PC-3 (cell line): ENCODE results near the gene ZNF365. TPM values are rescaled to one million over a fixed set of nuclear protein-coding genes. Genes with fewer than 3 reads are reported as not detected.

ENCODE experiments used
- ATAC-seq: fragments of 200-7000 bp; cut with Tn5 transposase; 2 replicates; pipeline ENCODE4 v1.9.1; 2020; ENCODE audit warnings: mild to moderate bottlenecking, moderate library complexity
- BruUV-seq: library from RNA; stranded (reverse); fragments of 400-500 nt; replicated peaks from 2 replicates; lab custom pipeline; 2021; lab: Mats Ljungman, UMichigan
- CTCF ChIA-PET: fragments of 300-600 bp; sonication (Branson Sonifier 250); formaldehyde crosslinking; loops from one replicate; lab custom pipeline; 2022; ENCODE audit warnings: antibody characterized with exemption; lab: Charles Lee
- POLR2A ChIA-PET: fragments of 300-600 bp; sonication (Branson Sonifier 250); formaldehyde crosslinking; loops from one replicate; lab custom pipeline; 2022; ENCODE audit warnings: antibody characterized with exemption; ENCODE audit not compliant: unreplicated experiment; lab: Charles Lee
- DNase-seq: peaks from one replicate; pipeline ENCODE4 v3.0.0-alpha.2; 2015
- H2AFZ ChIP-seq: fragments of 300-600 bp; sonication (generic); 2 replicates; pipeline ENCODE4 v1.6.0; 2016; ENCODE audit warnings: antibody characterized with exemption, low read length
- H3F3A ChIP-seq: fragments of 300-600 bp; sonication (generic); one replicate; pipeline ENCODE4 v1.6.0; 2017; ENCODE audit warnings: antibody characterized with exemption, low read length, control low read depth, mild to moderate bottlenecking; ENCODE audit not compliant: unreplicated experiment
- H3K27ac ChIP-seq: fragments of 300-600 bp; sonication (generic); 2 replicates; pipeline ENCODE4 v1.5.1; 2016; ENCODE audit warnings: mild to moderate bottlenecking, low read length
- H3K27me3 ChIP-seq: fragments of 300-600 bp; sonication (generic); 2 replicates; pipeline ENCODE4 v1.6.1; 2016; ENCODE audit warnings: low read length, mixed read lengths
- H3K36me3 ChIP-seq: fragments of 300-600 bp; sonication (generic); 2 replicates; pipeline ENCODE4 v1.6.1; 2016; ENCODE audit warnings: low read depth, mixed run types, low read length, mixed read lengths
- H3K4me1 ChIP-seq: fragments of 300-600 bp; sonication (generic); 2 replicates; pipeline ENCODE4 v1.5.1; 2016; ENCODE audit warnings: low read length; ENCODE audit not compliant: insufficient read depth
- H3K4me2 ChIP-seq: fragments of 300-600 bp; sonication (generic); 2 replicates; pipeline ENCODE4 v1.6.0; 2016; ENCODE audit warnings: low read length
- H3K4me3 ChIP-seq: fragments of 300-600 bp; sonication (generic); 2 replicates; pipeline ENCODE4 v1.5.1; 2016; ENCODE audit warnings: mild to moderate bottlenecking, low read length, mixed read lengths
- H3K79me2 ChIP-seq: fragments of 300-600 bp; sonication (generic); 2 replicates; pipeline ENCODE4 v1.6.1; 2017; ENCODE audit warnings: low read length, mixed read lengths
- H3K9ac ChIP-seq: fragments of 300-600 bp; sonication (generic); 2 replicates; pipeline ENCODE4 v1.6.0; 2016; ENCODE audit warnings: mild to moderate bottlenecking, low read length
- H3K9me2 ChIP-seq: fragments of 300-600 bp; sonication (generic); replicated peaks from 2 replicates; pipeline ENCODE4 v1.6.1; 2016; ENCODE audit warnings: mixed run types, low read length, mixed read lengths
- H3K9me3 ChIP-seq: fragments of 300-600 bp; sonication (generic); 2 replicates; pipeline ENCODE4 v1.6.1; 2016; ENCODE audit warnings: low read length, mixed read lengths
- H4K20me1 ChIP-seq: fragments of 300-600 bp; sonication (generic); 2 replicates; pipeline ENCODE4 v1.6.1; 2016; ENCODE audit warnings: low read length, mixed read lengths
- EZH2 ChIP-seq: fragments of 300-600 bp; sonication (generic); IDR thresholded peaks from one replicate; pipeline ENCODE4 v1.6.1; 2017; ENCODE audit warnings: antibody characterized with exemption, mild to moderate bottlenecking, low read length; ENCODE audit not compliant: unreplicated experiment
- EZH2phosphoT487 ChIP-seq: fragments of 300-600 bp; sonication (generic); IDR thresholded peaks from 2 replicates; pipeline ENCODE4 v1.6.1; 2018; ENCODE audit warnings: mild to moderate bottlenecking, antibody characterized with exemption, low read length, borderline replicate concordance
- intact Hi-C: fragments of 100-400 bp; cut with micrococcal nuclease; formaldehyde crosslinking; loops from 2 replicates; pipeline ENCODE4 v1.9.0; 2023
- total RNA-seq: library from RNA; depleted of rRNA; stranded (reverse); fragments of >200 nt; gene quantifications from 2 replicates; pipeline ENCODE4 v1.2.3, GENCODE V29; 2014
- TF ChIP-seq, protein P1 (sequence below): fragments of 300-600 bp; sonication (generic); conservative IDR thresholded peaks from 2 replicates; pipeline ENCODE4 v1.5.1; 2017; ENCODE audit warnings: antibody characterized with exemption, low read depth, mild to moderate bottlenecking, low read length

ZNF365 gene
- total RNA-seq, 1 experiment from 2014 or later, result 20.2 TPM

DNA sequence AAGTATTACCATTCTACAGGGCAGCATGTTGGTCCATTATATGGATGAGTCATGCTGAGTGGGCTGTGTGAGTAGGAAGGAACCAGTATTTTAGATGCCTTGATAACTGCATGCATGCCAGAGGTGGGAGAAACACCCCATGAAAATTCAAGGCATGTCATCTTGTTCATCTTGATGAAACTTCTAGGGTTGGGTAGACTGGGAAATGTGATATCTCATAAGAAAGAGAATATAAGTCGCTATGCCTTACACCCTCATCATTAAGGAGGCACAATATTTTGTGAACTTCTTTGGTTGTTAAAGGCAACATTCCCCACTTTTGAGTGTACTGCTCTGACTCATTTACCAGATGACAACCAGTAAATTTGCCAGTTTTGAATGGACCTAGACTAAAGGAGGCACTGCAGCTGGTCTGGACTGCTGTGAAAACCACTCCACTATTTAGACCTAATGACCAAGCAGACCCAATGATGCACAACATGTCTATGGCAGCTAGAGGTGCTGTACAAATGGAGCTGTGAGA lies 48.0 kb downstream of the ZNF365 start:
- H3K9ac ChIP-seq, result no peak overlapping the region
- no peaks in the 10 kb centered on the region for H3K9me3 ChIP-seq
- ChIA-PET CTCF (interaction anchor here (1.1 kb wide), 1 partner anchor 11 kb away, joined by 4 read pairs; no protein-coding TSS in a partner anchor), POLR2A (no interaction called here)
- no peak overlapping the region for H2AFZ ChIP-seq
- DNase-seq (peak; percentile 94), ATAC-seq (peak; percentile 69)
- H3K4me2 ChIP-seq, result peak overlapping the region; percentile 1
- H3F3A ChIP-seq, result no peaks in the 10 kb centered on the region
- H3K27ac ChIP-seq, result peak overlapping the region; percentile 4
- H3K36me3 ChIP-seq, result no peaks in the 10 kb centered on the region
- intact Hi-C loops, result loop anchor here (5.0 kb wide), 1 partner anchor 175 kb away; no protein-coding TSS in a partner anchor
- no TSS peak for BruUV-seq
- H3K79me2 ChIP-seq, result no peaks in the 10 kb centered on the region
- H3K9me2 ChIP-seq, result no peaks in the 10 kb centered on the region
- TF ChIP-seq, protein P1, sequence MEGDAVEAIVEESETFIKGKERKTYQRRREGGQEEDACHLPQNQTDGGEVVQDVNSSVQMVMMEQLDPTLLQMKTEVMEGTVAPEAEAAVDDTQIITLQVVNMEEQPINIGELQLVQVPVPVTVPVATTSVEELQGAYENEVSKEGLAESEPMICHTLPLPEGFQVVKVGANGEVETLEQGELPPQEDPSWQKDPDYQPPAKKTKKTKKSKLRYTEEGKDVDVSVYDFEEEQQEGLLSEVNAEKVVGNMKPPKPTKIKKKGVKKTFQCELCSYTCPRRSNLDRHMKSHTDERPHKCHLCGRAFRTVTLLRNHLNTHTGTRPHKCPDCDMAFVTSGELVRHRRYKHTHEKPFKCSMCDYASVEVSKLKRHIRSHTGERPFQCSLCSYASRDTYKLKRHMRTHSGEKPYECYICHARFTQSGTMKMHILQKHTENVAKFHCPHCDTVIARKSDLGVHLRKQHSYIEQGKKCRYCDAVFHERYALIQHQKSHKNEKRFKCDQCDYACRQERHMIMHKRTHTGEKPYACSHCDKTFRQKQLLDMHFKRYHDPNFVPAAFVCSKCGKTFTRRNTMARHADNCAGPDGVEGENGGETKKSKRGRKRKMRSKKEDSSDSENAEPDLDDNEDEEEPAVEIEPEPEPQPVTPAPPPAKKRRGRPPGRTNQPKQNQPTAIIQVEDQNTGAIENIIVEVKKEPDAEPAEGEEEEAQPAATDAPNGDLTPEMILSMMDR, result peak; percentile 51; the same call in 1 of the 2 replicates
- no peak for TF ChIP-seq EZH2phosphoT487
- no peaks in the 10 kb centered on the region for H3K27me3 ChIP-seq
- no peaks in the 10 kb centered on the region for H4K20me1 ChIP-seq
- no peak overlapping the region for H3K4me3 ChIP-seq
- peaks cover 26% of the 10 kb centered on the region for H3K4me1 ChIP-seq

DNA sequence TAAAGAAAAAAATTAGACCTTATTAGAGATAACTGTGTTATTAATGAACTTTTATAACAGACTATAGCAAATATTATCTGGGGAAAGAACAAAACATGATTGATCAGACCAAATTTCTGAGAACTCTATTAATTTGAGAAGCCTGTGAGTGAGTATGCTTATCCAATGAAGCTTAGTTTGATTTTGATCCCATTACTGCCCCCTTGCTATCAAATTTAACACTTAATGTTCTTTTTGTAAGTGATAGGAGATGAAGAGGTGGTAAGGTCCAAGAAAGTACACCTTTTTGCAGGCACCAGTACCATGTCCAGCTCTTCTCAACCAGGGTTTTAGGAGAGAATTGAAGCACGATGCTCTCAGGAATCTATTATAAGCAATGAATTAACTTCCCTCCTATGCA lies 49.9 kb downstream of the ZNF365 start:
- no peak for ATAC-seq
- H3K9me3 ChIP-seq, result no peaks in the 10 kb centered on the region
- CTCF ChIA-PET, result interaction anchor here (0.6 to 1.7 kb wide), 5 partner anchors 10 to 159 kb away, joined by 3 to 10 read pairs (median 4); partner anchors contain the start of gene RTKN2
- H3K9me2 ChIP-seq, result no peaks in the 10 kb centered on the region
- no peaks in the 10 kb centered on the region for H3K36me3 ChIP-seq
- TF ChIP-seq EZH2, result no peak
- TF ChIP-seq, protein P1, result peak; percentile 76
- H3K4me2 ChIP-seq, result no peak overlapping the region
- no TSS peak for BruUV-seq
- H4K20me1 ChIP-seq, result no peaks in the 10 kb centered on the region
- H3F3A ChIP-seq, result no peaks in the 10 kb centered on the region
- no peak overlapping the region for H3K4me3 ChIP-seq
- H3K27me3 ChIP-seq, result no peaks in the 10 kb centered on the region
- no peaks in the 10 kb centered on the region for H3K79me2 ChIP-seq
- H3K9ac ChIP-seq, result no peak overlapping the region
- peaks cover 26% of the 10 kb centered on the region for H3K4me1 ChIP-seq
- intact Hi-C loops, result loop anchor here (1.0 to 5.0 kb wide), 3 partner anchors 159 to 385 kb away; no protein-coding TSS in a partner anchor
- H2AFZ ChIP-seq, result no peak overlapping the region
- H3K27ac ChIP-seq, result no peak overlapping the region
- peak; percentile 64 for DNase-seq
- POLR2A ChIA-PET, result no interaction called here

DNA sequence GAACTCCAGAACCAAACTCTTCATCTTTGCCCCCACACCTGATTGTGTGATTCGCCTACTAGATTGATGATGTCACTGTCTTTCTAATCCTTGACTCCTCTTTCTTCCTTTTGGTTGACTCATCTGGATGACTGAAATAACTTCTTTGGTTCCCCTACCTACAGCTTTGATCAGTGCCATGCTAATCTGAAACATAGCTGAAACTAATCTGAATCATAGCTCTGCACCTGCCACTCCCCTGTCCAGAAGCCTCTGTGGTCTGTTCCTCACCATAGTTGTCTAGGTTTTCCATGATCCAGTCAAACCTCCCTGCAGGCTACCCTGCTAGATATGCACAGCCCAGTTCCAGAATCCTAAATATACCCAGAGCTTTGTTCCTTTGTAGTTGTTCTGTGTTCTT lies 51.9 kb downstream of the ZNF365 start:
- ChIA-PET CTCF (interaction anchor here (0.5 to 1.2 kb wide), 2 partner anchors 12 to 134 kb away, joined by 3 to 4 read pairs; no protein-coding TSS in a partner anchor), POLR2A (no interaction called here)
- H2AFZ ChIP-seq, result no peak overlapping the region
- no peaks in the 10 kb centered on the region for H4K20me1 ChIP-seq
- no peaks in the 10 kb centered on the region for H3K79me2 ChIP-seq
- H3K27me3 ChIP-seq, result no peaks in the 10 kb centered on the region
- no peaks in the 10 kb centered on the region for H3K36me3 ChIP-seq
- no TSS peak for BruUV-seq
- H3K4me1 ChIP-seq, result peaks cover 26% of the 10 kb centered on the region
- H3K4me2 ChIP-seq, result peak overlapping the region; percentile 1; the same call in 1 of the 2 replicates
- H3K9me3 ChIP-seq, result no peaks in the 10 kb centered on the region
- ATAC-seq (peak; percentile 65), DNase-seq (peak; percentile 93)
- no peak overlapping the region for H3K4me3 ChIP-seq
- TF ChIP-seq EZH2 (no peak), EZH2phosphoT487 (no peak)
- TF ChIP-seq, protein P1, result no peak
- no peak overlapping the region for H3K9ac ChIP-seq
- H3F3A ChIP-seq, result no peaks in the 10 kb centered on the region
- H3K27ac ChIP-seq, result peak overlapping the region; percentile 39
- intact Hi-C loops, result no loop called here
- H3K9me2 ChIP-seq, result no peaks in the 10 kb centered on the region
